ENCODE data around the gene FAM163B.
A peak's percentile ranks its signal among the peaks of the same experiment; 100 is the strongest.

Gene FAM163B

DNA sequence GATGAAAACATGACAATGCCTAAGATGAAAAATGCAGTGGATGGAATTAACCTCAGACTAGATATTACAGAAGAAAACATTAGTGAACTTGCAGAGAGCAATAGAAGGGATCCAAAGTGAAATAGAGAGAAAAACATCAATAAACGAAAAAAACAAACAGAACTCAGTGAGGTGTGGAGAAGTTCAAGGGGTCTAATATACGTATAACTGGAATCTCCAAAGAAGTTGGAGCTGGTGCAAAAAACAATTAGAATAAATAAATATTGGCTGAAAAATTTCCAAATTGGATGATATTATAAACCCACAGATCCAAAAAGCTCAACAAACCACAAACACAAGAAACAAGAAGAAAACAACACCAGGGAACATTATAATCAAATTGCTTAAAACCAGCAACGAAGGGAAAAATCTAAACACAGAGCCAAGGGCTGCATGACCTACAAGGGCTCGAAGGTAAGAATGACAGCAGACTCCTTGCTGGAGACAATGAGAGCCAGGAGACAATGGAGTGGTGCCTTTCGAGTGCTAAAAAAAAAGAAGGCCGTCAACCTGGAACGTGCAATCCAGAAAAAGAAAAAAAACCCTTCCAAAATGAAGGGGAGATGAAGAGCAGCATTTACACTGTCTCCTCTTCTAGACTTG lies 11.8 kb downstream of the FAM163B start:
- DNase-seq = no peak

DNA sequence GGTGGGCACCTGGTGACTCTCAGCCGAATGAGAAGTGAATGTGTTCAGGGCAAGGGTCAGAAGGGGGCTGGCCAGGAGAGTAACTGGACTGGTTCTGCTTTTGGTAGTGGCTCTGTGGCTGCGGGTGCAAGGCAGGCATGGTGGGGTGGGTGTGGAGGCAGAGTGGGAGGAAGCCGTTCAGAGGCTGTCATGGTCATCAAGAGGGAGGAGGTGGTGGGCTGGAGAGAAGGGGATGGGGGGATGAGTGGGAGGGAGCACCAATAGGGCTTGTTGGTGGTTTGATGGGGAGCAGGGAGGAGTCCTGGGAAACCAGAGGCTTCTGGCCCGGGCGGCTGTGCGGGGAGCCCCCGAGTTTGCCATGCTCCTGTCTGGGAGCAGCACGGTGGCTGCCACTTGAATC lies 13.3 kb downstream of the FAM163B start:
- no peak for DNase-seq

DNA sequence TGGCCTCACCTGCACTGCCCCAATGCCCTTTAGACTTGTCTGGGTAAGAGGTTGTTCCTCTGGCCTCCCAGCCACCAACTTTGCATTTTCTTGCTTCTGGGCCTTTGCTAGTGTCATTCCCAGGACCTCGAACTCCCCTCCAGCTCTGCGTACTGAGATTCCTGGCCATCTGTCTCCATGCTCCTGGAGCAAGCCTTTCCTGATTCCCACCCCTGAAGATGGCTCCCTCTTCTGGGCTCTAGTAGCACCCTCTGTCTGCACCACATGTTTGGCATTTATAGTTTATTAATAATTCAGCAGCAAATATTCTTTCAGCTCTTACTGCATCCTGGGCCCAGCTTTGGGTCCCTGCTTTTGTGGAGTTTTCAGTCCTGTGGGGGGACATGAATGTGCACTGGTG lies 14.9 kb downstream of the FAM163B start:
- DNase-seq = no peak

DNA sequence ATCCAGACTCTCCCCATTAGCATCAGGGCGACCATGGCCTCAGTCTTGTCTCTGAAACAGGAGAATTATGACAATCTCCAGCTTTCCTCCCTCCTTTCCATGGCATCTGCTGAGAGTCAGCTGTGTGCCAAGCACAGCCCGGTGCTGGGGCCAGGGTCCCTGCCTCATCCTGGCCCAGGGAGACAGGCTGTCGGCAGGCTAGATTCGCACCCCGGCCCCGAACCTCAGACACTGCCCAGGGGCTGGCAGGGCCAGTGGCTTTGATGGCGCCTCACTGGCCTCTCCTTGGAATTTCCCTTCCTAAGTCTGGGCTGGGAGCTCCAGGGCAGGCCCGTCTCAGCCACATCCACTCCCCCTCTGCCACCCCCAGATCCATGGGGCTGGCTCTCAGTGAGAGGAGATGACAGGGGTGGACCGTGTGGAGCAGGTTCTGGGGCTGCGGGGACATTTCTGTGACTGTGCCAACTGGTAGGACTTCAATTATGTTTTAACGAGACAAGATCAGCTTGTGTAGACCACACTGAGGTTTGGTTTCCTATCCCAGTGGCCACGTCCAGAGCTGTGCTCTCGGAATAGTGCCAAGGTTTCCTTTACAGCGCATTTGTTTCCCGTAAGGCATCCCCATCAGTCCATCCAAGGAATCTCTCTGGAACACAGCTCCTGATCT lies 15.5 kb downstream of the FAM163B start:
- DNase-seq = no peak

DNA sequence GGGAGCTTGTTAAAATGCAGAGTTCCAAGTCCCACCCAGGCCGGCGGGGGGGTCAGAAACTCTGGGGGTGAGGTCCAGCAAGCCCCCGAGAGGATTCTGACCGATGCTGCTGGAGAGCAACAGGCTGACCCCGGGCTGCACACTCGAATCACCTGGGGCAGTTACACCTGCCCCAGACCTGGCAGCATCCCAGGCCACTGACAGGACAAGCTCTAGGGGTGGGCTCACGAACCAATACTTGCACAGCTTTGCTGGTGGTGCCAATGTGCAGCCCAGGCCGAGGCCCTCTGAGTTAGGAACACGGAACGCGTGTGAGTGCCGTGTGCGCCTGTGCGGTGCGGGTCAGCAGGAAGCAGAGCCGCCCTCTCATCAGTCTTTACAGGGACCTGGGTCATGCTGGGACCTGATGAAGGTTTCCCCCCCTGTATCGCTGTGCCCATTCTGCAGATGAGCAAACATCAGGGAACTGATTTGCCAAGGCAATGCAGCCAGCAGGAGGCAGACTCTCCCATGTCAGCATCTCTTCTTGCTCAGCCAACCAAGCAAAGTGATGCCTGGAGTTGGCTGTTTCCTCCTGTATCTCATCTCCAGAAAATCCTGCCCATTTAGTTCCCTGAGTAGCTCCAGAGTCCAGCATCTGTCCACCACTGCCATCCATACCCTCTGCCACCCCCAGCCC lies 16.3 kb downstream of the FAM163B start:
- no peak for DNase-seq

DNA sequence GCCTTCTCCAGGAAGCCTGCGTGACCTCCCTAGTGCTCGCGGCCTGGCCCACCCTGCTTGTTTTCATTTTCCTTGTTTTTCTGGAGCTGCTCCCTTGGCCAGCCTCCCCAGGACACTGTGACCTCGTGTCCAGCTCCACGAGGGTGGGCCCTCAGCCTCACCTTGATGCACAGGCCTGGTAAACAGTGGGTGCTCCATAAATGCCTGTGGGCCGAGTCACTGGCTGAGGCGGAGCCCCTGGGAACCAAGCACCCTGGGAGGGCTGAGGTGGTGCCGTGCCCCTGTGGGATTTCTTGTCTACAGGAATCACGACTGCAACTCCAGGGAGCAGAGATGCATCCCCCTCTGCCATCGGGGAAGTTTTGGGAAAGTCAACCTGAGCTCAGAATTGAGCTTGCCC lies 17.2 kb downstream of the FAM163B start:
- no peak for DNase-seq

DNA sequence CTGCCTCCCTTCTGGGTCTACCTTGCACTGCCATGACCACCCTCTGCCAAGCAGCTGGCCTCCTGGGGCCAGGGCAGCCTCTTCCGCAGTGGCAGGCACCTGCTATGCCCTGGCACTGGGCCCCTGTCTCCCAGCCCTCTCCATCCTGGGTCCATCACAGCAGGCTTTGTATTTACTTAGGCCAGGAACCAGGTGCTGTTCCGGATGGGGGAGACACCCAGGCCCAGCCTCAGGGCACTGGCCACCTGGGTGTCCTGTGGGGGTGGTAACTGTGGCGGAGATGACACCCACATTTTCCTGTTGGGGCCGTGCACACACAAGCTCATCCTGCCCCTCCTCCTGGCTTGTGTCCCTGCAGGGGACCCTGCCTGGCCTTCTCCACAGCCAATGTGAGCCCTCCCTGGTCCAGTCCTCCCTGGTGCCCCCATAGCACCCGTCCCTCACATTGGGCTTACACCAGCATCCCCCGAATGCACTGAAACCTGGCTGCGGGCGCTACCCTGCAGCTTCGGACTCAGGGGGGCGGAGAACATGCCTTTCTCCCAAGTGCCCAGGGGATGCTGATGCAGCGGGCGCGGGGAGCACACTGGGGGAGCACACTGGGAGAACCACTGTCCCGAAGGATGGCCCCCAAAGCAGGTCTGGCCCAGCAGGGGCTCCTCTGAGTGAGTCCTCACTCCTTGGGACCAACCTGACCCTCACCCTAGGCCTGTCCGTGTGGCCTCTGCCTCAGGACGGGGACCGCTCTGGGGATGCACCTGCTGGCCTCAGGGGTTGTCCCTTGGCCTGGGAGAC lies 17.9 kb downstream of the FAM163B start:
- DNase-seq = no peak

DNA sequence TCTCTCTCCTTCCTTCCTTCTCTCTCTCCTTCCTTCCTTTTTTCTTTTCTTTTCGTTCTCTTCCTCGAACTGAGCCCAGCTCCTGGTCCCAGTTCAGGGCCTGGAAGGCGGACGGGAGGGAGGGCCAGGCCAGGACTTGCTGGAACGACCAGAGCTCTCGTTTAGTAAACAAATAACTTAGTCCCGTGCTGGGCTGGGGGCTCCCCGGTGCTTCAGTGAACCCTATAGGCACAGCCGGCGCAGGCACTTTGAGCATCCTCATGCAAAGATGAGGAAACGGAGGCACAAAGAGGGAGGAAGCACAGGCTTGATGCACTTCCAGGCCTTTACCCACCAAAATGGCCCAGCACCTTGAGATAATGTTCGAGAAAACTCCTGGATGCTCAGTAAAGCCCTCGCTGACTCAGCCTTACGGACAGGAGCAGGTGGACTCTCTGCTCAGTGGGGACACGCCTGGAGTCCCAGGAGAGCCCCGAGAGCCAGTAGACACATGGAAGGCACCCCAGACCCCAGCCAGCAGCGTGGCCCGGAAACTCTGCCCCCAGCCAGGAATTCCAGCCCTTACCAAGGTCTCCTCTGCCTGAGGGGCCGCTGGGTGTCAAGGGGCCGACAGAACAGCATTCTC lies 18.8 kb downstream of the FAM163B start:
- DNase-seq = no peak

DNA sequence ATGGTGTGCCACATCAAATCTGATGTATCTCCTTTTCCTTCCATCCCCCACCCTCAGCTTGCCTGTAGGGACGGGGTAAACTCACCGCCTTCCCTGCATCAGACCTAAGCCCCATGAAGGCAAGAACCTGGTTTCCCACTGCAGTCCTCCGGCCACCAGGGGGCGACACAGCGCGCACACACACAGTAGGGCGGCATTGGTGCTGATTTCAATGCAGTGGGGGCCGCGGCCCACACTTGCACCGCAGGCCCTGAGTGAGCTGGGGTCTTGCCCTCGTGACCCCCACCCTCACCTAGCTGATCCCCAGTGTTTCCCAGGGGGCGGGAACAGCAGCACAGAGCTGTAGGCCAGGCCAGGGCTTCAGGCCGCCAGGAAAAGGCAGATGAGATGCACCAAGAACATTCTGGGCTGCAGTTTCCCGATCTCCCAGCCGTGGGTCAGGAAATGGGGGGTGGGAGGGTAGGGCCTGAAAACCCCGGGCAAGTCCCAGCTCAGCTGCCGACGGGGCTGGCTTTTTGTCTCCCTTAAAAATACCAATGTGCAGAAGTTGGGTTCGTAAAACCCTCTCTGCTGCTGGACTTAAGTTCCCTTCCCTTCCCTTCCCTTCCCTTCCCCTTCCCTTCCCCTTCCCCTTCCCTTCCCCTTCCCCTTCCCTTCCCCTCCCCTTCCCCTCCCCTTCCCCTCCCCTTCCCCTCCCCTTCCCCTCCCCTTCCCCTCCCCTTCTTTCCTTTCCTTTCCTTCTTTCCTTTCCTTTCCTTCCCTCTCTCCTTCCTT lies 19.5 kb downstream of the FAM163B start:
- peak; percentile 8 for DNase-seq

DNA sequence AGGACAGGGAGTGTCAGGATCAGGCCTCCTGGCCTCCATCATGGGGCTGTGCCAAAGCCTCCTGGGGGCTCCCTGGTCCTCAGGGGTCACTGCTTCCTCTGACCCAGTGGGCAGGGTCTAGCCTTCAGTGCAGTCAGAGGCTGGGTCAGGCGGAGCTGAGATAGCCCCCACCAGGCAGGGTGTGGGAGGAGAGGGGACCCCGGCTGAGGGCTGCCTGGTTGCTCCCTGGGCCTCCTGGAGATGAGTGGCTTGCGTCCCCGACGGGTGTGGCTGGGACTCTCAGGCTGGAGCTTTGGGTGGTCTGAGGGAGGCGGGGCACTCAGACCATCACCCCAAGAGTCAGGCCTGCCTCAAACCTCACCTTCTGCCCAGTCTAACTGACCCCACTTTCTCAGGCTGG lies 21.7 kb downstream of the FAM163B start:
- DNase-seq = no peak

DNA sequence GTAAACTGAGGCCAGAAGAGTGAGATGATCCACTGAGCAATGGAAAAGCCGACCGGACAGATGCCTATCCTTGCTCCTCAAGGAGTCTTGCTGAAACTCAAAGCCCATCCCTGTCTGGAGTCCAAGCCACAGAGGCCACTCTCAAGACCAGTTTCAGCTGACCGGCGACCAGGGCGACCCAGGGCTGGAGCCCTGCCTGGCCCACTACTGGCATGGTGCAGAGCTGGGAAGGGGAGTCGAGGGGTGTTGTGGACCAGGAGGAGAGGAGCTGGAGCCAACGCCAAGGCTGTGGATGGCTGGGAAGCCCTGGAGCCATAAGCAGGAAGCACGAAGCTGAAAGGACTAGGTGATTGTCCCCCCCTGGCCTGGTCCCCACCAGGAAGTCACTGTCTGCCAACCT lies 22.1 kb downstream of the FAM163B start:
- DNase-seq = no peak

DNA sequence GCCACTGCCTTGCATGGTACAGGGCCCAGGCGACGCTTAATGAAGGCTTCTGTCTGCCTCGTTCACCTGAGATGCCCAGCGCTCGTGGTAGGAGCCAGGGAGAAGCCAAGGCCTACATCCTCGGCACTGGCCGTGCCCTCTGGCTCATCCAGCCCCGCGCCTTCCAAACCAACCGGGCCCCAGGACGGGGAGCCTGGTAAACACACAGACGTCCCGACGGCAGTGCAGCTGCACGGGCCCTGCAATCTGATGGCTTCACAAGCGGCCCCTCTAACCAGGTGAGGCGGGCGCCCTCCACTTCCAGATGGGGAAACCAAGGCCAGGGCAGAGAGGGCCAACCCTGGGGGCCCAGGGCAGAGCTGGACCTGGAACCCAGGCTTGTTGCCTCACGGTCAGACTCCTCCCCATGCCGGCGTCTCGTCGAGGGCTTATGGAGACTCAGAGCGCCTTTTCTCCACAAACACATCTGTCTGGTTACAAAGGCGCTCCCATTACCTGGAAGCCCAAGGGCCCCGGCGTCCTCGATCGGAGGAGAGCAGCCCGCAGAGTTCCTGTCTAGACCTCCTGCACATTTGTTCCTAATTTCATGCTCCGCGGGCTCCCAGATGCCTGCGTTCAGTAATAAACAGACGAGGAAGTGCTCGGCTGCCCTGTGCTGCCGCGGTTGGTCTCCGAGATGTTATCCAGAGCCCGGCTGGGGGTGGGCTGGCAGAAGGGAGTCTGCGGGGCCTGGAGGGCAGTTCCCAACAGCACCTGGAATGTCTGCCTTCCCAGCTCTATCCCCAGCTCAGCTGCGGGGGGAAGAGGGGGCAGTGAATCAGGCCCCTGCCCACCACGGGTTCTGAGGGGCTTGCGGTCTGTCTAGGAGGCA lies 23.5 kb downstream of the FAM163B start:
- DNase-seq = no peak

DNA sequence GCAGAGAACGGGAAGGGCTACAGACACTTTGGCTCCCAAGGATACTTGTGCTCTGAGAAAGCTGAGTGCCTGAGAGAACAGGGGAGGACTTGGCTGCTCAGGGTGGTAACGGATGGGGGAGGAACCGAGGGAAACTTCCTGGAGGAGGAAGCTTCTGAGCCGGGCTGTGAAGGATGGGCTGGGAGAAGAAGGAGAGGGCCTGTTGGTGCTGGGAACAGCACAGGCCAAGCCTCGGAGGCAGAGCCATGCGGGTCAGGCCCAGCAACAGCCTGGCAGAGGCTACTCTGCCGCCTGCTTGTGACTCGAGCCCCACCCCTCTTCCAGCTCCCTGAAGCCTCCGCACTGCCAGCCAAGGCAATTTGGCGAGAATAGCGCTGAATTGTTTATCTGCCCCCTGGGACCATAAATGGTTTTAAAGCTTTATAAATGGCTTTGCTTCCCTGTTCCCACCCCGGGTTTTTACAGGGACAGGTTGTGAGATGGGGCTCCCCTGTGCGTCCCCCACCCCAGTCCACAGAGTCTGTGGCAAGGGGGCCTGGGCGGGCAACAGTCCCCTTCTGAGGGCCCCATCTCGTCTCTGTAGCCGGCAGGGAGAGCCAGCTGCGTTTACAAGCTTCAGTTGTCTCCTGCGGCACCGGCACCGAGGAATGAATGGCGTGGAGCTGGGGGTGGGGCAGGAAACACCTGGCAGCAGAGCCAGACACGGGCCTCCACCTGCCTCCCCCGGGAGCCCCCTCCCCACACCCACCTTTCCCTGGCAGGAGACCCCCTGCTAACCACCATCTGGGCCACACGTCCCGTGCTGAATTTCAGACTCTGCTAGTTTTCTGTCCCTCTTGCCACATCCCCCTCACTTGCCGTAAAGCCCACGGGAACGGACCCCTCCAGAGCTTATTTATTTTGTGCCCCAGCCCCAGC lies 24.4 kb downstream of the FAM163B start:
- DNase-seq = peak; percentile 10

DNA sequence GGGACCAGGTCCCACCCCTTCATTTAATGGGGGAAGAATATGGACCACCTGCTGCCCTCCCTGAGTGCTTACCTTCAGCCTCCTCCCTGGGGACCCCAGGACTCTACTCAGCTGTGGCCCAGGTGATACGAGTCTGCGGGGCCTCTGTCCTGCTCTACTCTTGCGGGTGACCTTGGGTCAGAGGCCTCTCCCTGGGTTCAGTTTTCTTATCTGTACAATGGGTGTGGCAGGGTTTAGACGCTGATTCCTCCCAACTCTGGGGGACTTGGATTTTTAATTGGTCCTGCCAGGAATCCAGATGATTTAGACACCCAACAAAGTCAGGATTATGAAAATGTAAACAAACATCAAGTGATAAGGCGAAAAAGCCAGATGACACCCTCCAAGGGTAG lies 25.0 kb downstream of the FAM163B start:
- DNase-seq = no peak

DNA sequence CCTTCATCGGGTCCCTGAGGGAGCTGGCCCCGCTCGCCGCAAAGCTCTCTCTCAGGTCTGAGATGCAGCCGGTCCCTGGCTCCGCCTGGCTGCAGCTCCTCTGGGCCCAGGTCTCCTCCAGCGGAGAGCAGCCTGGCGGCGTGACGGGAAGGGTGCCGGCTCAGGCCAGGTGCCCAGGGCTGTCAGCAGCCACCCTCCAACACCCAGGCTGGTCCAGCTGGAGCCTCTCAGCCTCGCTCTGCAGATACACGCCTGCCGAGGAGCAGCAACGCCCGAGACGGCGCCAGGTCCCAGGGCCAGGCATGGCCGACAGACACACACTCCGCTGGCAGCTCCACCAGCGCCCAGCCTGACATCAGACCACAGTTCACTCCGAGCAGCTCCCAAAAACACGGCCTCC lies 25.6 kb downstream of the FAM163B start:
- no peak for DNase-seq

DNA sequence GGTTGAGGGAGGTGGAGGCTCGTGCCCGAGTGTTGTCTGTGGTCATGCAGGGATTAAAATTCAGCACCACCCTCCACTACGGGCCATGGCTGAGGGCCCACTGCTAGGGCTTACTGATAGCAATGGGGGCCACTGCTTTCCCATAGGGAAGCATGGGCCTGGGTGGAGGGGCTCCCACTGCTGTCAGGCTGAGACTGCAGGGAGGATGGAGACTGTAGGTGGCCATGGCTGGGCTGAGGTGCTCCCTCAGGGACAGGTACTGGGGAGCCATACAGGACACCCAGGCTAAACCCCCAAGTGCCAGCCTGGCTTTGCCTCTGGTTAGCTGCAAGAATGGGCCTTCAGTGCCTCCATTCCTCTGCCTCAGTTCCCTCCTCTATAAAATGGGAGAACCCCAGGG lies 26.1 kb downstream of the FAM163B start:
- no peak for DNase-seq

DNA sequence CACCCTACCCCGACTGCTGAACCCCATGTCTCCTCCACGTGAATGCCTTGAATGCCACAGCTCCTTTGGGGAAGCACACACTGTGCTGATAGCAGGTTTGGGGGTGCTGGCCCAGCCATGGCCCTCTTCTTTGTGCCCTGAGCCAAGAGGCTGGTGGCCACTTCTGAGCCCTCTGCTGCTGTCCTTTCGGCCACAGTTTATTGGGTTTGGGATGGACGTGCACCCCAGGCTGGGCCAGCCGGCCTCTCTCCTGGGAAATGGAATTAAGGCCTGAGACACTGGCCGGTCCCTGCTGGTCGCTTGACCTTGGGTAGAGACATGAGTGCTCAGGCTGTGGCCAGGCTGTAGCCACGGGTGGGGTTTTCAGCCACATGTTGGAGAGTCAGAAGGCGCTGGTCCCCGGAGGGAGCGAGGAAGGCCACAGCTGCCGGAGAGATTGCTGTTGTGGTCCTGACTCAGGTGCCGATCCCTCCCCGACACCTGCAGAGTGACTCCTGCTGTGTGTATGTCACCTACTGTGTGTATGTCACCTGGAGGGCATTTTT lies 26.6 kb downstream of the FAM163B start:
- no peak for DNase-seq

DNA sequence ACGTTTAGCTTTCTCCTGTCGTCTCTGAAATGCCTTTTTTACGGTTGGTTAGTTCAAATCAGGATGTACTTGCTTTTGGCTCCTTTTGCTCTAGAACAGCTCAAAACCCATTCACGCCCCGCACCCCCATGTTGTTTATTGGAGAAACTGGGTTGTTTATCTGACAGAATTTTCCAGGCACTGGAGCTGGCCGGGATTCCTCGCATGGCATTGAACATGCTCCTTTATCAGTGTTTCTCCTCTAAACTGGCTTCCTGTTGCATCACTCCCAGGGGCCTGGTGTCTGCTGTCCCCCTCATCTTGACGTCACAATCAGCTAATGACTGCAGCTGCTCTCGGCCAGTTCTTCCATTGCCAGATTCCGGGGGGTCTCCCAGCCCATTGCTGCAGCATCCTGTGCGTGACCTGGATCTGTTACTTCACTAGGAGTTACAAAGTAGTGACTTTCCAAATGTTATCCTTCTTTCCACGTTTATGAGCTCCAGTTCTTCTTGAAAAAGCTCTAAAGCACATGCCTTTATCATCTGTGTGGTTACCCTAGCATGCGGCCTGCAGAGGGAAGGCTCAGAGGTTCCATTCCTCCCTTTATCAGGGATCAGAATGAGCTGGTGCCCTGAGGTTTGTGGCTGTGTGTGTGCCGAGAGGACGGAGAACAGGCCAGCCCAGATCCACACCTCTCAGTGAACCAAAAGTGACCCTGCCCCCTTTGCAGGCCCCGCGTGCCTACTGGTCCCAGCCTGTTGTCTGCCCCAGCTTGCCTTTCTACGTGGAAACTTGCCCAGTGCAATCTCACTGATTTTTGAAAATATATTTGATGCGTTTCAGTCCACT lies 27.5 kb downstream of the FAM163B start:
- DNase-seq = no peak

DNA sequence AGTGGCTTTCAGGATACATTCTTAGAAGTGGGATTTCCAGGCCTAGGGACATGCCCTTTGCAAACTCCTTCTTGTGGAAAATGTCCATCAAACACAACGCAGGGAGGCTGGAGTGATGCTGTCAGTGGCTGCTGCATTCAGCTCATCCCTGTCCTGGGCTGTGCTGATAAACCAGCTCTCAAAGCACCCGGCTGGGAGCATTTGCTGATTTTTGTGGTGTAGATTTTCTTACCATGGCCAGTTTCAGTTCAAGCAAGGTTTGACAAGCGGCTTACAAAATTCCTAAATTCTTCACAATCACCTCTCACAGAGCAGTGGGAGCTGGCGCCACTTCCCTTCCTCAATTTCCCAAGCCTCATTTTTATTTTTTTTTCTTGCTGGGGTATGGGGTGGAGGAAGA lies 28.2 kb downstream of the FAM163B start:
- DNase-seq = no peak

Measured in CD4-positive, alpha-beta T cell treated with Interferon gamma for 1 hour (primary cell).